ENCODE results near the gene FBXO21.

DNA sequence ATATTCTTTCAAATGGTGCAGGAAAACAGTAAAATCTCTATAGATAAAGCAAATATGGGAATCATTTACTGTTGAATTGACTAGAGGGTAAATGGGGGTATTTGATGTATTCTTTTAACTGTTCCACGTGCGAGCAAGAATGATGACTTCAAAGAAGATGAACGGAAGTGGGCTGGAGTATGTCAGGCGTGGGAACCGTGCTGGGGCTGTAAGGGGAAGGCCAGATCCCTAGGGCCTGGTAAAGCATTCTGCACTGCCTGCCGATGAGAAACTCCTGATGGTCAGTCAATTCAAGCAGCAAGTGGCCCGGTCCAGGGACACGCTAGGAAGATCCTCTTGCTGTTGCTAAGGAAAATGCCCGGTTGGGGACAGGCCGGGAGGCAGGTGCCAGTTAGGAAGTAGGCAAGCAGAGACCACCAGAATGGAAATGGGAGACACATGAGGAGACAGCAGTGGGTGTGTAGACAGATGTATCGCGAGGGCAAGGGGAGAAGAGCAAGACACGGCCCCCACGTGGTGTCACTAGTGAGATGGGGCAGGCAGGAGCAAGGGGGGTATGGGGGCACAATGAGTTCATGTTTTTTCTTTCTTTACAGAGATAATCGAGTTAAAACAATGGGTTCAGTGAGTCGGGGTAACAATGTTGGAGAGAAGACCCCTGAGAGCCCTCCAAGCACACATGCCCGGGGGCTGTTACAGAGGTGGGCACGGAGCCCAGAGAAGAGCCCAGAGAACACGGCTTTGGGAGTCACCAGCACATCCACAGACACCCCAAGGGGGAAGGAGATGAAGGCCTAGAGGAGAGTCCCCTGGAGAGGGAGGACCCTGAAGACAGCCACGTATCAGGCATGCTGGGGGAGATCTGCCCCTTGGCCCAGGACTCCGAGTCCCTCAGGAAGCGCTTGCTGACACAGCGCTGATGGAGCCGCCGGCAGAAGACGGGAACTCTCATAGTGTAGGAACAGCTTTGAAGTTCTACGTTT is 37.2 kb downstream of the FBXO21 start:
- TF ChIP-seq, protein P1, sequence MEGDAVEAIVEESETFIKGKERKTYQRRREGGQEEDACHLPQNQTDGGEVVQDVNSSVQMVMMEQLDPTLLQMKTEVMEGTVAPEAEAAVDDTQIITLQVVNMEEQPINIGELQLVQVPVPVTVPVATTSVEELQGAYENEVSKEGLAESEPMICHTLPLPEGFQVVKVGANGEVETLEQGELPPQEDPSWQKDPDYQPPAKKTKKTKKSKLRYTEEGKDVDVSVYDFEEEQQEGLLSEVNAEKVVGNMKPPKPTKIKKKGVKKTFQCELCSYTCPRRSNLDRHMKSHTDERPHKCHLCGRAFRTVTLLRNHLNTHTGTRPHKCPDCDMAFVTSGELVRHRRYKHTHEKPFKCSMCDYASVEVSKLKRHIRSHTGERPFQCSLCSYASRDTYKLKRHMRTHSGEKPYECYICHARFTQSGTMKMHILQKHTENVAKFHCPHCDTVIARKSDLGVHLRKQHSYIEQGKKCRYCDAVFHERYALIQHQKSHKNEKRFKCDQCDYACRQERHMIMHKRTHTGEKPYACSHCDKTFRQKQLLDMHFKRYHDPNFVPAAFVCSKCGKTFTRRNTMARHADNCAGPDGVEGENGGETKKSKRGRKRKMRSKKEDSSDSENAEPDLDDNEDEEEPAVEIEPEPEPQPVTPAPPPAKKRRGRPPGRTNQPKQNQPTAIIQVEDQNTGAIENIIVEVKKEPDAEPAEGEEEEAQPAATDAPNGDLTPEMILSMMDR (IDR thresholded peaks at IDR 0.05), result no peak
- TF ChIP-seq POLR2A (IDR thresholded peaks at IDR 0.05), result no peak
